ENCODE measurements around the gene TEX22. TPM values are rescaled to one million over a fixed set of nuclear protein-coding genes. Genes with fewer than 3 reads are reported as not detected.
A peak's percentile ranks its signal among the peaks of the same experiment; 100 is the strongest.

TEX22 gene
- total and polyA plus RNA-seq, 9 donors, result 0.11 to 5.1 (median 2.5) TPM; not detected in 1

DNA sequence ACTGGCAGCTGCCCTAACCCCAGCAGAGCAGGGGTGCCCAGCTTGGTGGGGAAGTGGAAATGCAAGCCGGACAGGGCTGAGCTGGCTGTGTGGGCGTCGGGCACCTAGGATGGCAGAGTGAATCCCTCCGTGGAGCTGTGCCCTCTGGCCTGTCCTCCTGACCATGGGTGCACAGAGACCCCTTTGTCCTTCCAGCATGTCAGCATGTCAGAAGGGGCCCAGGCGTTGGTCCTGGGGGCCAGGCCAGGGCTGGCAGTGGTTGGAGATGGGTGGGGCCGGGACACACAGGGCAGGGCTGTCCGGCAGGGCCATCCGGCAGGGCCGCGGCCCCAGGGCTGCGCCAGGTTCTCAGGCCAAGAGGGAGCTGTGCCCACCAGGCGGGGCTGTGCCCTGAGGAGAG is 8.8 kb upstream of the TEX22 start:
- intact Hi-C loops (cut with DNase I), result no loop called here
- TF ChIP-seq, protein P1, sequence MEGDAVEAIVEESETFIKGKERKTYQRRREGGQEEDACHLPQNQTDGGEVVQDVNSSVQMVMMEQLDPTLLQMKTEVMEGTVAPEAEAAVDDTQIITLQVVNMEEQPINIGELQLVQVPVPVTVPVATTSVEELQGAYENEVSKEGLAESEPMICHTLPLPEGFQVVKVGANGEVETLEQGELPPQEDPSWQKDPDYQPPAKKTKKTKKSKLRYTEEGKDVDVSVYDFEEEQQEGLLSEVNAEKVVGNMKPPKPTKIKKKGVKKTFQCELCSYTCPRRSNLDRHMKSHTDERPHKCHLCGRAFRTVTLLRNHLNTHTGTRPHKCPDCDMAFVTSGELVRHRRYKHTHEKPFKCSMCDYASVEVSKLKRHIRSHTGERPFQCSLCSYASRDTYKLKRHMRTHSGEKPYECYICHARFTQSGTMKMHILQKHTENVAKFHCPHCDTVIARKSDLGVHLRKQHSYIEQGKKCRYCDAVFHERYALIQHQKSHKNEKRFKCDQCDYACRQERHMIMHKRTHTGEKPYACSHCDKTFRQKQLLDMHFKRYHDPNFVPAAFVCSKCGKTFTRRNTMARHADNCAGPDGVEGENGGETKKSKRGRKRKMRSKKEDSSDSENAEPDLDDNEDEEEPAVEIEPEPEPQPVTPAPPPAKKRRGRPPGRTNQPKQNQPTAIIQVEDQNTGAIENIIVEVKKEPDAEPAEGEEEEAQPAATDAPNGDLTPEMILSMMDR (IDR thresholded peaks at IDR 0.05), result no peak
- TF ChIP-seq EP300 (IDR thresholded peaks at IDR 0.05), result no peak
- no peak for TF ChIP-seq POLR2A (IDR thresholded peaks at IDR 0.05)
- WGBS, 3 donors, result 69 to 88% (median 87%) methylated on average over 10 to 12 of the region's 12 CpGs
- Histone ChIP-seq H3K4me1 (ENCODE audit: insufficient read depth) (no peaks in the 10 kb centered on the region), H3K36me3 (no peaks in the 10 kb centered on the region), H3K4me3 (no peak overlapping the region), H3K9me3 (no peaks in the 10 kb centered on the region), H3K27me3 (no peaks in the 10 kb centered on the region), H3K27ac (no peak overlapping the region)
- peak in 1 of 5 donors; percentile 14 for DNase-seq

DNA sequence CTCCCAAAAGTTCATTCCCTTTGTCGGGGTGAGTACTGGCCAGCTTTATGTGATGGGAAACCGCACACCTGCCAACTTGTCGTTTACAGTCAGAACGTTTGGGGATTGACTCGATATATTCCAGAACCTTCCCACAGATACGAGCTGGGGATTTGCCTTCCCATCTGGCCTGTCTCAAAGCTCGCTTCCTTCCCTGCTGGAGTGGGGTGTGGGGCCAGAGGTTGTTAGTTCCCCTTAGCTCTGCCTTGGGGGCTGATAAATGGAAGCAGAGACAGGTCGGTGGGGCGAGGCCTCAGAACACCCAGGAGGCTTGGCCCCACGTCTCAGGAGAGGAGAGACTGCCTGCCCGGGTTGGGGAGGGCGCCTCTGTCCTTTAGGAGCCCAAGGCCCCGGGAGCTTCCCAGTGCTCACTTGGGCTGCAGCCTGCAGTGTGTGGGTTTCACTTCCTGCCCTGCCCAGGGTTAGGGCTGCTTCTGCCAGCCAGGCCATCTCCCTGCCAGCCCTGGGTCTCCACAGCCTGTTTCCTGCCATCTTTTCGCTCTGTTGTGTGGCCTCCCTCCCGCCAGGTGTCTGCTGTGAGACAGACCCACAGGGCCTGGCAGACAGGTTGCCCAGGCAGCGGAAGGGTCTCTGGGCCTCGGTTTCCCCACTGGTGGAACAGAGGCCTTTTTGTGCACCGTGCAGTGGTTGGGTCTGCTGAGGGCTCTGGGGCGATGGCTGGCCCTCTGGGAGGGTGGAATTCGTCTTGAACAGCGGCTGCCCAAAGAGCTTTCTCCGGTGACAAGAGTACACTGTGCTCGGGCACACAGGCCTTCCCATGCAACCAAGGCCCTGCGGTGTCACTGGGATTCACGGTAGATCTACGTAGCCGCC is 8.1 kb upstream of the TEX22 start:
- 81 to 85% (median 85%) methylated on average over 27 of the region's 27 CpGs for WGBS, 3 donors
- no peaks in the 10 kb centered on the region for H3K4me1 ChIP-seq (ENCODE audit: insufficient read depth)
- no peak overlapping the region for H3K27ac ChIP-seq
- H3K9me3 ChIP-seq, result no peaks in the 10 kb centered on the region
- DNase-seq, result peak in 1 of 5 donors; percentile 15
- no peaks in the 10 kb centered on the region for H3K36me3 ChIP-seq
- no peaks in the 10 kb centered on the region for H3K27me3 ChIP-seq
- TF ChIP-seq EP300 (IDR thresholded peaks at IDR 0.05) (no peak), POLR2A (IDR thresholded peaks at IDR 0.05) (no peak)
- TF ChIP-seq, protein P1 (IDR thresholded peaks at IDR 0.05), result no peak
- no peak overlapping the region for H3K4me3 ChIP-seq
- intact Hi-C loops (cut with DNase I), result no loop called here

DNA sequence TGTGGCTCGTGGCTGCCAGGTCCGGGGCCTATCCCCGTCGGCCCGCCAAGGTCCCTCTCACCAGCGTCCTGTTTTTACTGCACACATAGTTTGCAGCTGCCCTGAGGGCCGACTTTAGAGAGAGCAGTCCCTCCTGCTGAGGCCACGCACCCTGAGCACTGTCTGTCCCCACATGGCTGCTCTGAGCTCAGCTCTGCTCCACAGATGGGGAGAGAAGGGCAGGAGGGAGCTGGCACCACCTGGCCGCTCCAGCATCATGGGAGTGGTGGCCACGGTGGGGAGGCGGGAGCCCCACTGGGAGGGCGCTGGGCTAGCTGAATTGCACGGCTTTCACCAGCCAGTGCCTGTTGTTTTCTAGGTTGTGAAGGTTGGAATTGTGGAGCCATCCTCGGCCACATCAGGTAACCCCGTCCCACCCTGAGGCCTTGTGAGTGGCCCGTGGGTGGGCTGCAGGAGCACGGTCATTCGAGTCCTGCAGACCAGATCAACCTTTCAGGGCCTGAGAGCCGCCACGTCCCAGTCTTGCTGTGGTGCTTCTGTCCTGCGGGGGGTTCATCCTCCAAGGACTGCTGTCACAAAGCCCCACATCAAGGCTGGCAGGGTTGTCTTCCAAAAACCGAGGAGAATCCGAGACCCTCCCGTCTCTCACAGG is 7.4 kb upstream of the TEX22 start:
- Histone ChIP-seq H3K27ac (no peak overlapping the region), H3K36me3 (no peaks in the 10 kb centered on the region), H3K4me1 (ENCODE audit: insufficient read depth) (no peaks in the 10 kb centered on the region), H3K27me3 (no peaks in the 10 kb centered on the region), H3K4me3 (no peak overlapping the region), H3K9me3 (no peaks in the 10 kb centered on the region)
- 87 to 91% (median 89%) methylated on average over 24 of the region's 24 CpGs for WGBS, 3 donors
- TF ChIP-seq POLR2A (IDR thresholded peaks at IDR 0.05), result no peak
- TF ChIP-seq, protein P1 (IDR thresholded peaks at IDR 0.05), result no peak
- no peak for TF ChIP-seq EP300 (IDR thresholded peaks at IDR 0.05)
- intact Hi-C loops (cut with DNase I), result no loop called here
- DNase-seq, result peak in 1 of 5 donors; percentile 13

DNA sequence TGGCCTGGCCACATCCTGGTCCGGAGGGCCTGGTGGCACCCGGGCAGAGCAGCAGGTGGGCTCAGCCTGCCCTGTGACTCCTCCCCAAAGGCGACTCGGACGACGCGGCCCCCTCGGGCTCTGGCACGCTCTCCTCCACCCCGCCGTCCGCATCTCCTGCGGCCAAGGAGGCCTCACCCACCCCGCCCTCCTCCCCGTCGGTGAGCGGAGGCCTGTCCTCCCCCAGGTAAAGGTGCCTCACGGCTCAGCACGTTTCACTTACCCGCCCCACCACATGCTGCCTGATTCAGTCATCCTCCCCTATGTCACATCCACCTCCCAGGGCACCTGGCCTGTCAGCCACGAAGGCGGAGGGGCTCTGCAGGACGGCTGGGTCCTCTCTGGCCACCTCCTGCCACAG is 6.8 kb upstream of the TEX22 start:
- no peaks in the 10 kb centered on the region for H3K36me3 ChIP-seq
- 78 to 87% (median 80%) methylated on average over 22 to 23 of the region's 23 CpGs for WGBS, 3 donors

More for the DNA sequence above, 6.8 kb upstream of the TEX22 start:
- Histone ChIP-seq H3K4me3 (no peak overlapping the region), H3K9me3 (no peaks in the 10 kb centered on the region), H3K27me3 (no peaks in the 10 kb centered on the region), H3K27ac (no peak overlapping the region), H3K4me1 (ENCODE audit: insufficient read depth) (no peaks in the 10 kb centered on the region)
- intact Hi-C loops (cut with DNase I), result no loop called here
- TF ChIP-seq, protein P1 (IDR thresholded peaks at IDR 0.05), result no peak
- TF ChIP-seq EP300 (IDR thresholded peaks at IDR 0.05), result no peak
- TF ChIP-seq POLR2A (IDR thresholded peaks at IDR 0.05), result no peak
- peak in 1 of 5 donors; percentile 22 for DNase-seq

Data from ovary (tissue), 9 donors.